GM18502 (cell line): ENCODE data around the gene FBRSL1.
A peak's percentile ranks its signal among the peaks of the same experiment; 100 is the strongest.
"Not testable (repeated sequence)": the region's sequence is repeated elsewhere in the genome, so short reads cannot be mapped to it uniquely, and the experiment has no call there.

Source experiments
- ATAC-seq: cut with Tn5 transposase; IDR thresholded peaks from one replicate; pipeline ENCODE4 v1.9.1; 2021; ENCODE audit warnings: mild to moderate bottlenecking; ENCODE audit not compliant: unreplicated experiment, poor library complexity

Gene FBRSL1

DNA sequence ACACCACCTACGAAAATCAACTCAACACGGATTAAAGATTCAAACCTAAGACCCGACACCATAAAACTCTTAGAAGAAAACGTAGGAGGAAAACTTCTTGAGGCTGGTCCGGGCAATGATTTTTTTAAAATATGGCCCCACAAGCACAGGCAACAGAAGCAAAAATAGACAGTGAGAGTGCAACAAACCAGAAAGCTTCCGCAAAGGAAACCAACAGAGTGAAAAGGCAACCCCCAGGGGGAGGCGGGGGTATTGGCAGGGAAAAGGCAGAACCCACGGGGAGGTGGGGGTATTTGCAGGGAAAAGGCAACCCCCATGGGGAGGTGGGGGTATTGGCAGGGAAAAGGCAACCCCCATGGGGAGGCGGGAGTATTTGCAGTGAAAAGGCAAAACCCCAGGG is 20.5 kb upstream of the FBRSL1 start:
- no peak for ATAC-seq

DNA sequence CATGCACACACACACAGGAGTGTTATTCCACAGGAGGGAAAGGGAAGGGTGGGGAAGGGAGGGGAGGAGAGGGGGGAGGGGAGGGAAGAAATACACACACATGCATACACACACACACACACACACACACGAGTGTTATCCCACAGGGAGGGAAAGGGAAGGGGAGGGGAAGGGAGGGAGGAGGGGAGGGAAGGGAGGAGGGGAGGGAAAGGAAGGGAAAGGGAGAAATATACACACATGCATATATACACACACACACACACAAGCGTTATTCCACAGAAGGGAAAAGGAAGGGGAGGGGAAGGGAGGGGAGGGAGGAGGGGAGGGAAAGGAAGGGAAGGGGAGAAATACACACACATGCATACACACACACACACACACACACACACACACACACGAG is 19.6 kb upstream of the FBRSL1 start:
- no peak for ATAC-seq

DNA sequence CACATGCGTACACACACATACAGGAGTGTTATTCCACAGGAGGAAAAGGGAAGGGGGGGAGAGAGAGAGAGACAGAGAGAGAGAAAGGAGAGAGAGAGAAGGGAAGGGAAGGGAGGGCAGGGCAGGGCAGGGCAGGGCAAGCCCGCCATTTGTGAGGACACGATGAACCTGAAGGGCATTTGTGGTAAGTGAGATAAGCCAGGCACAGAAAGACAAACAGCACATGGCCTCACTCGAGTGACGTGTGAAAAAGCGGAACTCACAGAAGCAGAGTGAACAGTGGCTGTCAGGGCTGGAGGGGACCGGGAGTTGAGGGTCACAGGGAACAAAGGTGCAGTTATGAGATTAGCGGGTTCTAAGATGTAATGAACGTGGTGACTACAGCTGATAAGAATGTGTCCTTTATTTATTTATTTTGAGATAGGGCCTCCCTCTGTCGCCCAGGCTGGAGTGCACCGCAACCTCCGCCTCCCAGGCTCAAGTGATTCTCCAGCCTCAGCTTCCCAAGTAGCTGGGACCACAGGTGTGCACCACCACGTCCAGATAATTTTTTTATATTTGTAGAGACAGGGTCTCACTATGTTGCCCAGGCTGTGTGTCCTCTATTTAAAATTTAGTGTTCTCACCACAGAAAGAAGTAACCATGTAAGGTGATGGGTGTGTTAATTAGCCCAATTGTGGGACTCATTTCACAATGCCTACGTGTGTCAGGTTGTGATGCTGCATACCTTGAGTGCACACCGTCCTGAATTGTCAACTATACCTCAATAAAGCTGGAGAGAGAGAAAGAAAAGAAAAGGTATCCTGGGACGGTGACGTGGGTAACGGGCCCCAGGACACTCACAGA is 18.7 kb upstream of the FBRSL1 start:
- peak; percentile 64 for ATAC-seq

DNA sequence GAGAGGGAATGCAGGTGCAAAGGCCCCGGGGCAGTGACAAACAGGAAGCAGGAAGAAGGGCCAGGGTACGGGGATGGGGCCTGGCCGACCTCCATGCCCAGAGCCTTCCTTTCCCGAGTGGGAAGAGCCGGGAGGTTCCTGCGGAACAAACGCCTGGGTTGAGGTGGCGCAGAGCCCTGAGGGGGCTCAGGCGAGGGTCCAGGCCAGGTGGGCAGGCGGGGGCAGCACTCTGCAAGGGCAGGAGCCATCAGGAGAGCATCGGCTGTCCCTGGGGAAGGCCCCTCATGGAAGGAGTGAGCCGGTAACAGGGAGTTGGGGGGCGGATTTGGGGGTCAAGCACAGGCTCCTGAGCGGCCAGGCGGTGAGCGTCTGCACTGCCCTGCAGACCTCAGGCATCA is 18.1 kb upstream of the FBRSL1 start:
- ATAC-seq = no peak

DNA sequence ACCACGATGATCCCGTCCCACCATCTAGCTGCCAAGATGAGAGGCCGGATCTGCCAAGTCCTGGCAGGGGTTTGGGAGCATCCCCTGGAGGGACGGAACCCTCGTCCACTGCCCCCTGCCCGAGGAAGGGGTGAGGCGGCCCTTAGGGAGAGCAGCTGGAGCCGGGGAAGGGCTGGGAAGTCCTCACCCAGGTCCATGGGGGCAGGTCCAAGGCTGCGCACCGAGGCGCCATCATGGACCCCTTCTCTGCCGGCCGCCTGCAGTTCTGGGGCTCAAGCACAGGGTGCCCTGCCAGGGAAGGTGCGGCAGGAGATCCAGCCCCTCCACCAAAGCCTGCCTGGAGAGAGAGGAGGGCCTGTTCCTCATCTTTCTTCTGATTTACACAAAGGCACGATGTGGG is 17.6 kb upstream of the FBRSL1 start:
- no peak for ATAC-seq

DNA sequence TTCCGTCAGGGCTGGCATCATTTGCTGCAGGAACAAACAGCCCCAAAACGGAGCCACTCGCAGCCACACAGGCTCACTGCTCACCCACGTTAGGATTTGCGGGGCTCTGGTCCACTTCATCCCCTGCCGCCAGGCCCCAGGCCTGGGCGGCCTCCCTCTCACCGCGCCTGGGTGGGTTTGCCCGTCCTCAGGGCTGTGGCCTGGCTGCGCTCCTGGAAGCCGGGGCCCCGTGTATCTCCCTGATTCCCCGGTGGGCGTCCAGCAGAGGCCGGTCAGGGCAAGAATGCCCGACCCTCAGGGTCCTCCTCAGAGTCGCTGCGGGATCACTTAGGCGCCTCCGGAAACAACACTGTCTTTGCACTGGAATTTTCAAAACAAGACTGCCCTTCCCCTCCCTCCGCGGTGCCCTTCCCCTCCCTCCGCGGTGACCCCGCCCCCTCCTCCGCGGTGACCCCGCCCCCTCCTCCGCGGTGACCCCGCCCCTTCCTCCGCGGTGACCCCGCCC is 15.7 kb upstream of the FBRSL1 start:
- no peak for ATAC-seq

DNA sequence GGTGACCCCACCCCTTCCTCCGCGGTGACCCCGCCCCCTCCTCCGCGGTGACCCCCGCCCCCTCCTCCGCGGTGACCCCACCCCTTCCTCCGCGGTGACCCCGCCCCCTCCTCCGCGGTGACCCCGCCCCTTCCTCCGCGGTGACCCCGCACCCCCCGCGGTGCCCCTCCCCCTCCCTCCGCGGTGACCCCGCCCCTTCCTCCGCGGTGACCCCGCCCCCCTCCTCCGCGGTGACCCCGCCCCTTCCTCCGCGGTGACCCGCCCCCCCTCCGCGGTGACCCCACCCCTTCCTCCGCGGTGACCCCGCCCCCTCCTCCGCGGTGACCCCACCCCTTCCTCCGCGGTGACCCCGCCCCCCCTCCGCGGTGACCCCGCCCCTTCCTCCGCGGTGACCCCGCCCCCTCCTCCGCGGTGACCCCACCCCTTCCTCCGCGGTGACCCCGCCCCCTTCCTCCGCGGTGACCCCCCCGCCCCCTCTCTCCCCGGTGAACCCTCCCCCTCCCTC is 15.1 kb upstream of the FBRSL1 start:
- ATAC-seq = not testable (repeated sequence)

DNA sequence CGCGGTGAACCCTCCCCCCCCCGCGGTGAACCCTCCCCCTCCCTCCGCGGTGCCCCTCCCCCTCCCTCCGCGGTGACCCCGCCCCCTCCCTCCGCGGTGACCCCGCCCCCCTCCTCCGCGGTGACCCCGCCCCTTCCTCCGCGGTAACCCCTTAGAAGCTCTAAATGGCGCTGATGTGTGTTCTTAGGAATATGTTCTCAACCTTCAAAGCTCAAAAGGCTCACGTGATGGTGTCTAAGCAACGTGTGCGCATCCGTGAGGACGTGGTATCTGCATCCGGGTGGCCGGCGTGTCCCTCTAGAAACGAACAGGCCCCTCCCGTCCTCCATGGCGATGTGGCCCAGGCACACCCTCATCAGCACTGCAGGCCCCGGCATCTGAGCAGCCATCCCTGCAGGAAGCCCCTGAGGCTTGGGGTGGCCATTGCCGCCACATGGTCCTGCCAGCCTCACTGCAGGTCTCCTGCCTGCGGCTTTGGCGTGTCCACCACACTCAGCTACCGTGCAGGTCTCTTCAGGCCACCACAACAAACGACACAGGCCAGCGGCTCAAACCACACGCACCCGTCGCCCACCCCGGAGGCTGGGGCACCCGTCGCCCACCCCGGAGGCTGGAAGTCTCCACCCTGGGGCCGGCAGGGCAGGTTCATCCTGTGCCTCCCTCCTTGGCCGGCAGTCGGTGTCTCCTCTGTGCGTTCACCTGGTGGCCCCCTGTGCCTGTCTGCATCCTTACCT is 14.5 kb upstream of the FBRSL1 start:
- no peak for ATAC-seq

DNA sequence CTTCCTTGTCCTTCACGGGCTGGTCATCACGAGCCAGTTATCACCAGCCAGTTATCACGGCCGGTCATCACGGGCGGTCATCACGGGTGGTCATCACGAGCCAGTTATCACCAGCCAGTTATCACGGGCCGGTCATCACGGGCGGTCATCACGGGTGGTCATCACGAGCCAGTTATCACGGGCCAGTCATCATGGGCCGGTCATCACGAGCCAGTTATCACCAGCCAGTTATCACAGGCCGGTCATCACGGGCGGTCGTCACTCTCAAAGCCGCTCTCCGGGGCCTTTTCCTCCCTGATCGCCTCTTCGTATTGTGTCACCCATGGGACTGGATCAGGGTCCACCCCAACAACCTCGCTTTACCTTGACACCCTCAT is 13.9 kb upstream of the FBRSL1 start:
- no peak for ATAC-seq

DNA sequence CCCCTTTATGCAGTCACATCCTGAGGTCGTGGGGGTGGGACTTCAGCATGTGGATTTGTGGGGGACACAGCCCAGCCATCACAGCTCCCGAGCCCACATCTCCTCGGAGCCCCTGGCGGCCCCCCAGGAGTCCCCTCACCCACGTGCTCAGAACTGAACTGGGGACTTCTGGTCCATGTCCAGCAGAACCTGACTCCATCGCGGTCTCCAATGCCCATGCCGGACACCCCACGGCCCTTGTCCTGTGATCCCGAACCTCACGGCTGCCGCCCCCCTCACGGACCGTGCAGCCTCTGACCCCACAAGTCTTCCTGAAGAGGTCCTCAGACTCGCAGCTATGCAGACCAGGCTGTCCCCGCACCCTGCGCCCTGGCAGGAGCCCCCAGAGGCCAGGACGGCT is 13.5 kb upstream of the FBRSL1 start:
- no peak for ATAC-seq

DNA sequence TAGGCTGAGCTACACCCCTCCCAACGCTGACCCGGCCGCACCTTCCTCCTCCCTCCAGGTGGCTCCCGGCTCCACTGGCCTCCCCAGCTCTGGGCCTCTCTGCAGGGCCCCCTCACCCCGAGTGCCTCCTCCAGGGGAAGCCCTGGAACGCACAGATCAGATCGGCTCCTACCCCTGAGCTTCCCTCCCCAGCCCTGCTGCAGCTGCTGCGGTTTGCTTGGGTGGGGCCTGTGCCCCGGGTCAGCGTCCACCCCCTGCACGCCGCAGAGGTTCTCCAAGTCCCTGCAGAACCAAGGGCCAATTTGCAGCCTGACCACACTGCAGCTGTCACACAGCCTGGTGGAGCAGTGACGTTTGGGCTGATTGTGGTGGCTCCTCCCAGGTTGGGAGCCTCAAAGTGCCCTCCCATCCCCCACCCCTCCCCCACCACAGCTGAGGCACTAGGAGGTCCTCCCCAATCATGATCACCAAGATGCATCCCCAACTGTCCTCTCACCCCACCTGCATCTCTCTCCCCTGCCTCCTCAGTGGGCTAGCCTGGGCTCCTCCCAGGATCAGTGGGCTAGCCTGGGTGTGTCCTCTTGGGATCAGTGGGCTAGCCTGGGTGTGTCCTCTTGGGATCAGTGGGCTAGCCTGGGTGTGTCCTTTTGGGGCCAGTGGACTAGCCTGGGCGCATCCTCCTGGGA is 12.8 kb upstream of the FBRSL1 start:
- ATAC-seq = no peak

DNA sequence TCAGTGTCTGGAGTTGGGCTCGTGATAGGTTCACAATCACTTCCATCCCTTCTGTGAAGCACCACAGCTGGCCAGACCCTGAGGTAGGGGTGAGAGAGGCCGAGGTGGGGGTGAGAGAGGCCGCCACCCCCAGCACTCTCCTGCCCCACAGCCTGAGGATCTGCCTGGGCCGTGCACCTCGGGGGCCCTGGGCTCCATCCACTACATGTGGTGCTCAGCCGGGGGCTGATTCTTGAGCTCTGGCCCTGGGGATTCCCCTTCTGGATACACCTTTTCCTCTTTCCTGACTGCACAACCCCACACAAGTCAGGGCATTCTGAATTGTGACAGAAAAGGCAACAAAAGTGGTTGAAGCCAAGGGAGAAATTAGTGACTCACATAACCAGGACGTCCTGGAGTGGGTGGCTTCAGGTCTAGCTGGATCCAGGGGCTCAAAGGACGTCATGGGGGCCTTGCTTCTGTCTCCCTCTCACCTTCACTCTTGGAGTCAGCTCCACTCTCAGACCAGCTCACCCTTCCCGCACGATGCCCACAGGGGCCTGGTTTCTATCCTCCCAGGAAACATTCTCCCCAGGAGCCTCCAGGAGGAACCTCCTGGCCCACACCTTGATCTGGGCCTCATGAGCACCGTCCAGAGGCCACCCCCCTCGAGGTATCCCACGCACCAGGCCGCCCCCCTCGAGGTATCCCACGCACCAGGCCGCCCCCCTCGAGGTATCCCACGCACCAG is 12.1 kb upstream of the FBRSL1 start:
- no peak for ATAC-seq

DNA sequence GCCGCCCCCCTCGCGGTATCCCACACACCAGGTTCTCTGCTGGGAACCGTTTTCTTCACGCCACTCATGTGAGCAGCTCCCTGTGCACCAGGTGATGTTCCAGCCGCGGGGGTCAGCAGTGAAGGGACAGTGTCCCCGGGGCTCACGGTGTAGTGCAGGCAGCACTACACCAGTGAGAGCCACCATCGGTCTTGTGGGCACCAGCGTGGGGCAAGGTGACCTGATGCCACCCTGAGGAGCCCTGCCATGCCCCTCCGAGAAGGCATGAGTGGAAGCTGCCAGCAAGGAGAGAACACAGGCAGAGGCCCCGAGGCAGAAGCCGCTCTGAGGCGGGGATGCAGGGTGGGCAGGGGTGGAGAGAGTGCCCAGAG is 11.5 kb upstream of the FBRSL1 start:
- ATAC-seq = no peak

DNA sequence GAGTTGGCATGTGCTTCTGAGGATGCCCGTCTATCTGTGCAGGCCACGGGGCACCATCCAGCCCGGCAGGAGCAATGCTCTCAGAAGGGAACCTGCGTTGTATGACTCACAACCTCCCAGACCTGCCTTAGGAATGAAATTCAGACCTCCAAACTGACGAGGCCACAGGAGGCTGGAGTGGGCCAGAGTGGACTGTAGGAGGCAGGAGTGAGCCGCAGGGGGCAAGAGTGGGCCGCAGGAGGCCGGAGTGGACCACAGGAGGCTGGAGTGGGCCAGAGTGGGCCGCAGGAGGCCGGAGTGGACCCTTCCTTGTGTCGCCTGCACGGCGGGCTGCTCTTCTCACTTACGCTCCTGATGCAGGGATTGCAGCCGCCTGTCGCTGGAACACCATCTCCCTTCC is 11.1 kb upstream of the FBRSL1 start:
- no peak for ATAC-seq

DNA sequence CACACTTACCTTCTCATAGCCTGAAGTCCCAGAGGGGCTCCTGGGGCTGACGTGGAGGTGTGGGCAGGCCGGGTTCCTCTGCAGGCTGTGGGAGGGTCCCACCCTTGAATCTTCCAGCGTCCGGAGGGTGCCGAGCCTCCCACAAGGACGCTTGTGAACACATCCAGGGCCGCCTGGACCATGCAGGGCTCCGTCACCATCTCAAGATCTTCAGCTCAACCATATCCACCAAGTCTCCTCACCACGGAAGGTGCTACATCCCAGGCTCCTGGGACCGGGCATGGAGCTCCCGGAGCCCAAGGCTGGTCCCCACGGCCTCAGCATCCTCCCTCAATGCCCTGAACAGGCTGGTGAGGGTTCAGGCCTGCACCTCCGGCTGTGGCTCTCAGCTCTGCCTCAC is 10.7 kb upstream of the FBRSL1 start:
- no peak for ATAC-seq

DNA sequence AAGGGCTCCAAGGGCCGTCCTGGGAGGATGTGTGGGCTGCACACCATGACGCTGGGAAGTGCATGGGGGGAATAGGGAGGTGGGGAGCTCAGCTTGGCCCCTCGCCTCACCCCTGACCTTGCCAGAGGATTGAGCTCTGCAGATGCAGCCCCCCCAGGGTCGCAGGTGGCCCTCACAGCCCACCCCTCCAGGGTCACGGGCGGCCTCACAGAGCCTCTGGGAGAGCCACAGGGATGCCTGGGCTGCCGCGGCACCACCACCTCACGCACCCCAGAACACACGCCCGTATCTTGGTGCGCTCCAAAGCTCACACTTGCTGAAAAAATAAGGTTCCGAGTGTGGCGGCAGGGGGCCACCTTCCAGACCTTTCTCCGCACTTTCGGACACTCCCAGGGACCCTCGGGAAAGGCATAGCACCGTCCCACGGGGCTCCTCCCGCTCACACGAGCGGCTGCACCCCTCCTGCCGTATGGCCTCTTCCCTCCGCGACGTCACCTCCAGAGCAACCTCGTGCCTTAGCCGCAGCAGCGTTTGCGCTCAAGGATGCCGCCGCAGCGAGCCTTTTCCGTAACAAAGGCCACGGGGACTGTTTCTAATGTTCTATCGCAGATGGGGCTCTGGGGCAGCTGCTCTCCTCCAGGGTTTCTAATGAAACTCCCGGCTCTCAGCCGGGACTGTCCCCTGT is 9.9 kb upstream of the FBRSL1 start:
- ATAC-seq = no peak

DNA sequence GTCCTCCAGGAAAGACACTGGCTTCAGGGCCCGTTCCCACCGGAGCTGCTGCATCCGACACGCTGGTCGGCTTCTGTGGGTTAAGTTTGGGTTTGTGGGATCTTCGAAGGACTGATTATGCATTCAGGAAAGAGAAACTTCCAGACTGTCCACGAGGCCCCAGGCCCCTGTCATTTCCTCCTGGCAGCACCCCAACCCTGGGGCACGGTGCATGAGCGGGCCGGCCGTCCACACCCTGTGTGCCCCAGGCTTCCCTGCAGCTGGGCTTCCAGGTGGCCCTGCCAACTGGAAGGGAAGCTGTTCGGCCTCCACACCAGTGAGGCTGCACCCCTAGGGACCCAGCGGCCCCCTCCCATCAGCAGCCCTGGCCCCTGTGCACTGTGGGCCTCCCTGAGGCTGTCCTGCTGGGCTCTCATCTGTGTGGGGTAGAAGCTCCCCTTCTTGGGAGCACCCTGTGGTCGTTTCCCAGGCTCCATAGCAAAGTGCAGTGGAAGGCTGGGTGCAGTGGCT is 9.3 kb upstream of the FBRSL1 start:
- ATAC-seq = no peak

DNA sequence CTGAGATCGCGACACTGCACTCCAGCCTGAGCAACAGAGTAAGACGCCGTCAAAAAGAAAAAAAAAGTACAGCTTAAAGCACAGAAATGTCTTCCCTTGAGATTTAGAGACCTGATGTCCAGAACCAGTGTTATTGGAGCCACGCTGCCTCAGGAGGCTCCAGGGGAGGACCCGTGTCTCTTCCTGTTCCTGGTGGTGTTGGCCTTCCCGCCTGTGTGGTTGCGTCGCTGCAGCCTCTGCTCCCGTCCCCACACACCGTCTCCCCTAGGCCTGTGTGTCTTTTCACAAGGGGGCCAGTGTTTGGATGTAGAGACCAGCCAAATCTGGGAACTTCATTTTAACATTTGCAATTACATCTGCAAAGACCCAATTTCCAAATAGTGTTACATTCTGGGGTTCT is 8.6 kb upstream of the FBRSL1 start:
- ATAC-seq = no peak
